ENCODE data around the gene WFIKKN1.

The WFIKKN1 gene

GRCh38 chr16:637081-638018 lies 6.6 kb downstream of the WFIKKN1 start:
- DNase-seq (ENCODE audit: low read depth): no peak

DNA sequence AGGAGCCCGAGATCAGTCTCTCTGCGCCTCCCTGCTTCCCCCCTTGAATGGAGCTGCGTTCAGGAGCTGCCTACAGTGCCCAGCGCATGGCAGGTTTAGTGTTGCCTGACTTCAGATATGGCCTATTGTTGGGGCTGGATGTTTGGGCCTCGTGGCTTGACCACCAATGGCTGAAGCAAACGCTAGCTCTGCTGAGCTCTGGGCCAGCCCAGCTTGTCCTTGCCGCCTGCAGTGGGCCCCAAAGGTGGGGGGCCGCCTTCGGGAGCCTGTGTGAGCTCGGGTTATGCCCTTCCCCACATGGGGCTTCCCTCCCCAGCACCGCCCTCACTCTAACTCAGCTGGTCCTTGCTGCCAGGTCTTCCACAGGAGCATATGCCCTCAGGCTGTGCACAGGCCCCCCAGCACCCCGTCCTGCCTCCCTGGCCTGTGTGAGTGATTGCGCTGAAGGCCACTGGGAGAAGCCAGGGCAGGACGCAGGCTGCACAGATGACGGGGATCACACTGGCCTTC lies 7.3 kb downstream of the WFIKKN1 start:
- no peak for DNase-seq (ENCODE audit: low read depth)

GRCh38 chr16:638836-639235 lies 8.1 kb downstream of the WFIKKN1 start:
- DNase-seq (ENCODE audit: low read depth): no peak

DNA sequence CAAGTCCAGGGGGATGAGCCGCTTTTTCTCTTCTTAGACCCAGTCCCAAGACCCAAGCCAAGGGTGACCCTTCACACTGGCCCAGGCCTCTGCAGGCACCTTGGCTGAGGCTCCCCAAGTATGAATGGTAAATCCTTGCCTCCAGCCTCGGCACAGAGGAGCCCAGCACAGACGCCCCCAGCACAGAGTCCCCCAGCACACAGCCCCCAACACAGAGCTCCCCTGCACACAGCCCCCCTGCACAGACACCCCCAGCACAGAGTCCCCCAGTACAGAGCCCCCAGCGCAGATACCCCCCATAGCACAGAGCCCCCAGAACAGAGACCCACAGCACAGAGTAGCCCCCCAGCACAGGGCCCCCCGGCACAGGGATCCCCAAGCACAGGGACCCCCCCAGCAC lies 9.8 kb downstream of the WFIKKN1 start:
- DNase-seq (ENCODE audit: low read depth): no peak

DNA sequence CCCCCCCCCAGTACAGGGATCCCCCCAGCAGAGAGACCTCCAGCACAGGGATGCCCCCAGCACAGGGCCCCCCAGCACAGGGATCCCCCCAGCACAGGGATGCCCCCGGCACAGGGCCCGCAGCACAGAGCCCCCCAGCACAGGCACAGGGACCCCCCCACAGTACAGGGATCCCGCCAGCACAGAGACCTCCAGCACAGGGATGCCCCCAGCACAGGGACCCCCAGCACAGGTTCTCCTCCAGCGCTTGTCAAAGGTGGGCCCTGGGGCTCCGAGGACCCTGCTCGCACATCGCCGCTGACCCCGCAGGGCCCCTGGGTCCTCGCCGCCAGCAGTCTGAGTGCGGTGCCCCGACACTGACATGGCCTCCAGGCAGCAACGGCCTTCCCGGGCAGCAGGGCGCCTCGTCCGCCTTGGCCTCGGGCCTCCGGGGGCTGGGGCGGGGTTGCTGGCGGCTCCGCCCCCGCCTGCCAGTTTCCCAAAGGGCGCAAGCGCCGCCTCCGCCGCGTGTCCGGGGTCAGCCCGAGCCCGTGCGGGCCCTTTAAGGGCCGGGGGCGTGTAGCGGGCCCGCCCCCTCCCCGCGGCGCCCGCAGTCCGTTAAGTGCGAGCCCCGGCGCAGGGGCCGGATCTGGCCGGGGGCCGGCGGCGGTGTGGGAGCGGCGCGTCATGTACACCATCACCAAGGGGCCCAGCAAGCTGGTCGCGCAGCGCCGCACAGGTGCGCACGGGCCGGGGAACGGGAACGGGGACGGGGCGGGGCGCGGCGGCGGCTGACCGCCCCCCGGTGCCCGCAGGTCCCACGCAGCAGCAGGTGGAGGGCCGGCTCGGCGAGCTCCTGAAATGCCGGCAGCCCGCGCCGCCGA lies 10.8 kb downstream of the WFIKKN1 start, which contains the start of gene MCRIP2:
MCRIP2 (plus strand) TSS at position 503 of the 863 bp plus-strand sequence; CDS start at position 667, 164 bp downstream.
- DNase-seq (ENCODE audit: low read depth): no peak

GRCh38 chr16:642189-643049 lies 11.6 kb downstream of the WFIKKN1 start:
- DNase-seq (ENCODE audit: low read depth): no peak

- DNase-seq (ENCODE audit: low read depth): no peak
Observed at GRCh38 chr16:643050-643368, 12.2 kb downstream of the WFIKKN1 start.

GRCh38 chr16:644556-644955 lies 13.8 kb downstream of the WFIKKN1 start:
- no peak for DNase-seq (ENCODE audit: low read depth)

- no peak for DNase-seq (ENCODE audit: low read depth)
Observed at GRCh38 chr16:645852-646678, 15.3 kb downstream of the WFIKKN1 start.

DNA sequence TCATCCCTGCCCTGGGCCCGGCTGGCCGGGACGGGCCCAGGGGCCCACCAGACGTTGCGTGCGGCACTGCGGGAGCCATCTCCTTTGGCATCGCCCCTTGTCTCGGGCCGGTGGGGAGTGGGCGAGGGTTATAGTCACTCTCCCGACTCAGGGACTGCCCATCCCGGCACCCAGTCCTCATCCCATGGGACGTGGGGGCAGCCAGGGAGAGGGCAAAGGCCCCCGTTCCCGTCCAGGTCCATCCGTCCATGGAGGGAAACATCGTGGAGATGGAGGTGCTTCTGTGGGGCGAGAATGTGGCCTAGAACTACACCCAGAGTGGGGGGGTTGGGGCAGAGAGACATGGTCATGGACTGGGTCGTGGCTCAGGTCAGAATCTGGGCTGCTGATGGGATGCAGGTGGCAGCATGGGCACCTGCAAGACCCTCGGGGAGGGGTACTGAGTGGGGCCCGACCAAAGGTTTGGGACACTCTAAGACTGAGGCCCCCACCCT lies 15.9 kb downstream of the WFIKKN1 start:
- DNase-seq (ENCODE audit: low read depth): no peak

DNA sequence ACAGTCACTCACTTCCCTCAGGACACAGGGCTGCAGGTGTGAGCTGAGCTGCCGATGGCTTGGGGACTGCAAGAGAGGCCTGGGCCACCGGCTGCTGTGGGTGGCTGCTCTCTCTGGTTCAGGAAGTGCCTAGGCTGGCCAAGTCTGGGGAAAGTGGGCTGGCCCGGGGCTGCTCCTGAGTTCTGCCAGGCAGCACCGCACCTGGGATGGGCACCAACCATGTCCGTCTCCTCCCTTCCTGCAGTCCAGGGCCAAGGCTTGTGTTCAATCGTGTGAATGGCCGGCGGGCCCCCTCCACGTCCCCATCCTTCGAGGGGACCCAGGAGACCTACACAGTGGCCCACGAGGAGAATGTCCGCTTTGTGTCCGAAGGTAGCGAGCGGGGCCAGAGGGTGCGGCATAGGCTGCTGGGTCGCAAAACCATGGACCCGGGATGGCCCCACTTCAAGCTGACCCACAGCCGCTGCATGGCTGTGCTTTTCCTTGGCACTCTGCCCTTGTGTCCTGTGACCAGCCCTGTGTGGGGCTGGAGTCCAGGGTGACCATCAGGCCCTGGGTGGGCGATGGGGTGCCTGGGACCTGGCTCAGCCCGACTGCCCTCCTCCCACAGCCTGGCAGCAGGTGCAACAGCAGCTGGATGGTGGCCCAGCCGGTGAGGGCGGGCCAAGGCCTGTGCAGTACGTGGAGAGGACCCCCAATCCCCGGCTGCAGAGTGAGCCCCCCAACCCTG lies 16.6 kb downstream of the WFIKKN1 start:
- DNase-seq (ENCODE audit: low read depth): no peak

DNA sequence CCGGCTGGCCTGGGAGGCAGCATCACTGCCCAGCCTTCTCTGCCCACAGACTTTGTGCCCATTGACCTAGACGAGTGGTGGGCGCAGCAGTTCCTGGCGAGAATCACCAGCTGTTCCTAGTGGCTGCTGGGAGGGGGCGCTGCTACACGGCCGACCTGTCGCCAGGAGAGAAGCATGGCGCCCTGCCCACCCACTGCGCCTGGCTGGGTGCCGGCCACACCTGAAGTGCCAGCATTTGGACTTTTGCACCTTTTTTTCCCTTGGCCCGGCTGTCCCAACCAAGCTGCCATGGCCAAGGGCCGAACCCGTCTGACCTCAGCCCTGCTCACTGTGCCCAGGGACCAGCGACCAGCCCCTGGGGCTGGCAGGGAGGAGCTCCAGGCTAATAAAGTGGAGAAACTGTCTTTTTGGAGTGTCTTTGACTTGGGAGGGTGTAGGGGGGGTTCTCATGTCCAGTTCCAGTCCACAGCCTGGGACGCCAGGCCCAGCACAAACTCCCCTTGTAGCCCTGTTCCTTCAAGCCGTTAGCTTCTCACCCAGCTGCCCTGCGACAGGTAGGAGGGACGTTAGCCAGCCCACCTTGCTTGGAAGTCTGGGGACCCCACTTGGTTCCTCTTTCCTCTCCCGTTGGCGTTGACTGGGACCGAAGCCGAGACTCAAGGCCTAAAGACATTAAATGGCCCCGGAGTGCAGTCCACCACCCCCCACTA lies 17.4 kb downstream of the WFIKKN1 start:
- DNase-seq (ENCODE audit: low read depth): no peak

DNA sequence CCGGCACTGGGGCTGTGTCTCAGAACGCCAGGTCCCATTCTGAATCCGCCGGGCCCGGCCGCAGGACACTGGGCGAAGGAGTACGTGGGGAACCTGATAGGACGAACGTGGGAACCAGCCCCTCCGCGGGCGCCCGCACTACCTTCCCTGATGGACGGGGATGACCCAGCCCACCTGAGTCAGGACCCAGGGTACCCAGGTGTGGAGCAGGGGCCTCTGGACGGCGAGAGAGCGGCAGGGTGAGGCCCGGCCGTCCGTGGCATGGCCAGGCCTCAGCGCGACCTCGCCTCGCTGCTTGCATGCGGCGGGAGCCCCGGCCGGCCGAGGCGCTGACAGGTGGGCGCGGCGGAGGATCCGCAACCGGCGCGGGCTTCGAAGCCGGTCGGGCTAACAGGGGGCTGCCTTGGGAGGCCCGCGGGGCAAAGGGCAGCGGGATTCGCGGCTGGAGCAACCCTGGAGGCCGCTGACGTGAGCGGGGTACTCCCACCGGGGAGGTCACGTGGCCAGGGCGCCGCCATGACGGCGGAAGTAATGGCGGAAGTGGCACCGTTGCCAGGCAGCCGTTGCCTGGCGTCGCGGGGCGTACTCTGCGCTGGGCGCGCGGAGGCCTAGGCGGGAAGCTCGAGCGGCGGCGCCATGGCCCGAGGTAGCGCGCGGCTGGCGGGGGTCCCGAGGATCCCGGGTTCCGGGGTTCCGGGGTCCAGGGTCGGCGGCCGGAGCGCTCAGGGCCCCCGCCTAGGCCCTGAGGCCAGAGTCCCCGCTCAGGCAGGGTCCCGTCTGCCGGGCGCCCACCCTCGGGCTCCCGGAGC lies 18.2 kb downstream of the WFIKKN1 start, which contains the start of gene WDR90:
WDR90 (plus strand) TSS at position 585 of the 809 bp plus-strand sequence; CDS start at position 637, 52 bp downstream.
- no peak for DNase-seq (ENCODE audit: low read depth)

DNA sequence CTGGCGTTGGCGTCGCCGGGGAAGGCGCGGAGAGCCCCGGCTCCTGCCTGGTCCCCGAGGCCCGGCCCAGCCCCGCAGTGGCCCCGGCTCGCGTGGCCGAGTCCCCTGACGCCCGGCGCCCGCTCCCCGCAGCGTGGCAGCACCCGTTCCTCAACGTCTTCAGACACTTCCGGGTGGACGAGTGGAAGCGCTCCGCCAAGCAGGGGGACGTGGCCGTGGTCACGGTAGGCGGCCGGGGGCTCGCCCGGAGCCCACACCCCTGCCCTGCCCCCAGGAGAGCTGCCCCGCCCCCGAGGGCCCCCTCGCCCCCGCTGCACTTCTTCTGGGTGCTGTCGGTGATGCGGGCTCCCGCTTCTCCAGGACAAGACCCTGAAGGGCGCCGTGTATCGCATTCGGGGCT lies 18.8 kb downstream of the WFIKKN1 start:
- DNase-seq (ENCODE audit: low read depth): no peak

- DNase-seq (ENCODE audit: low read depth): no peak
Observed at GRCh38 chr16:651844-652243, 21.1 kb downstream of the WFIKKN1 start.

DNA sequence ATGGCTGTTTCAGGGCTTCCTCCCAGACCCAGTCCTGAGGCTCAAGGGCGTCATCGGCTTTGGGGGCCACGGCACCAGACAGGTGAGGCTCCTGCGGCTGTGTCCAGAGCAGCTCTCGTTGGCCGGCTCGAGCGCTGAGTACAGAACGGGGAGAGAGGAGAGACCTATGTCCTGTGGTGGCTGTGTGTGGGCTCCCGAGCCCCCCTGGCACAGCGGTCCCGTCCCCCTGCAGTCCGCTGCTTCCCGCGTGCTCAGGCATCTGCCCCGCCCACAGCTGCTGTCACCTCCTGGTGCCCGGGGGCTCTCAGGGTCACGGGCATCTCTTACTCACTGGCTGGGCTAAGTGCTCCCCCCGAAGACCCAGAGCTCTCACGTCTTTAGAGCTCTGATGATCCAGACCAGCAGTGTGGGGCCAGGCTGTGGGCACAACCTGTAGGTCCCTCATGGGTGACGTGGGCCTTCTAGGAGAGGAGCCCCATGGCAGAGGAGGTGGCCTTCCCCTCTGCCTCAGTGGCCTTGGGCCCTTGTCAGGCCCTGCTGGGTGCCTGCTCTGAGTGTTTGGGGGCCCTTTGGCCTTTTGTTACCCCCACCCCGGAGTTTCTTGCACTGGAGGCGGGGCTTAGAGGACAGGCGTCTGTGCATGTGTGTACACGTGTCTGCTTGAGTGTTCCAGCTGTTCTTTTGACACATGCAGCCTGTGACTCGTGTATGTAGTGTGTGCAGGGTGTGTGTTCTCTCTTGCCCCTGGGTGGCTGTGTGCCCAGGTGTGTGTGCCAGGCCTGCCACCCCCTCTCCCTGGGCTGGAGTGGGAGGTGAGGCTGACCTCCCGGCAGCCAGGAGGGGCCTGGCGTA lies 21.9 kb downstream of the WFIKKN1 start:
- DNase-seq (ENCODE audit: low read depth): no peak

GRCh38 chr16:654034-654433 lies 23.2 kb downstream of the WFIKKN1 start:
- DNase-seq (ENCODE audit: low read depth): no peak
